ENCODE data around the gene SLC25A42. TPM values are rescaled to one million over a fixed set of nuclear protein-coding genes. Genes with fewer than 3 reads are reported as not detected.

SLC25A42 gene
- total and polyA plus RNA-seq, 2 of the 13 experiments (the other 11 are each of a cell fraction or from before 2014, with no cell fraction given) = 12.8 to 18.3 TPM

DNA sequence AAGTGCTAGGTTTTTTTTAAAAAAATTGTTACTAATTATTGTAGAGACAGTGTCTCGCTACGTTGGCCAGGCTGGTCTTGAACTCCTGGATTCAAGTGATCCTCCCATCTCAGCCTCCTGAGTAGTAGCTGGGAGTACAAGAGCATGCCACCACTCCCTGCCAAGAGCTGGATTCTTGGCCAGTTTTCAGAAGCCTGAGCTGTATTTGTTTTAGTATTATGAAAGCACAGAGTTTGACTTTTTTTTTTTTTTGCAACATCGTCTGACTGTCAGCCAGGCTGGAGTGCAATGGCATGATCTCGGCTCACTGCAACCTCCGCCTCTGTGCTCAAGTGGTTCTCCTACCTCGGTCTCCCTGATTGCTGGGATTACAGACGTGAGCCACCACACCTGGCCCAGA is 23.4 kb upstream of the SLC25A42 start (continued):
- TF ChIP-seq, protein P1, sequence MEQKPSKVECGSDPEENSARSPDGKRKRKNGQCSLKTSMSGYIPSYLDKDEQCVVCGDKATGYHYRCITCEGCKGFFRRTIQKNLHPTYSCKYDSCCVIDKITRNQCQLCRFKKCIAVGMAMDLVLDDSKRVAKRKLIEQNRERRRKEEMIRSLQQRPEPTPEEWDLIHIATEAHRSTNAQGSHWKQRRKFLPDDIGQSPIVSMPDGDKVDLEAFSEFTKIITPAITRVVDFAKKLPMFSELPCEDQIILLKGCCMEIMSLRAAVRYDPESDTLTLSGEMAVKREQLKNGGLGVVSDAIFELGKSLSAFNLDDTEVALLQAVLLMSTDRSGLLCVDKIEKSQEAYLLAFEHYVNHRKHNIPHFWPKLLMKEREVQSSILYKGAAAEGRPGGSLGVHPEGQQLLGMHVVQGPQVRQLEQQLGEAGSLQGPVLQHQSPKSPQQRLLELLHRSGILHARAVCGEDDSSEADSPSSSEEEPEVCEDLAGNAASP (CRISPR knock-in tag; IDR thresholded peaks at IDR 0.05; ENCODE audit: borderline replicate concordance) = no peak
- no peak for TF ChIP-seq POGZ (CRISPR knock-in tag; IDR thresholded peaks at IDR 0.05)
- 0 out of 2 replicates have a peak, but pooled peaks have one; percentile 10 for TF ChIP-seq HOXA3 (CRISPR knock-in tag; IDR thresholded peaks at IDR 0.05)
- TF ChIP-seq POLR2G (IDR thresholded peaks at IDR 0.05; ENCODE audit: low read depth, low read length) = no peak
- TF ChIP-seq, protein P2, sequence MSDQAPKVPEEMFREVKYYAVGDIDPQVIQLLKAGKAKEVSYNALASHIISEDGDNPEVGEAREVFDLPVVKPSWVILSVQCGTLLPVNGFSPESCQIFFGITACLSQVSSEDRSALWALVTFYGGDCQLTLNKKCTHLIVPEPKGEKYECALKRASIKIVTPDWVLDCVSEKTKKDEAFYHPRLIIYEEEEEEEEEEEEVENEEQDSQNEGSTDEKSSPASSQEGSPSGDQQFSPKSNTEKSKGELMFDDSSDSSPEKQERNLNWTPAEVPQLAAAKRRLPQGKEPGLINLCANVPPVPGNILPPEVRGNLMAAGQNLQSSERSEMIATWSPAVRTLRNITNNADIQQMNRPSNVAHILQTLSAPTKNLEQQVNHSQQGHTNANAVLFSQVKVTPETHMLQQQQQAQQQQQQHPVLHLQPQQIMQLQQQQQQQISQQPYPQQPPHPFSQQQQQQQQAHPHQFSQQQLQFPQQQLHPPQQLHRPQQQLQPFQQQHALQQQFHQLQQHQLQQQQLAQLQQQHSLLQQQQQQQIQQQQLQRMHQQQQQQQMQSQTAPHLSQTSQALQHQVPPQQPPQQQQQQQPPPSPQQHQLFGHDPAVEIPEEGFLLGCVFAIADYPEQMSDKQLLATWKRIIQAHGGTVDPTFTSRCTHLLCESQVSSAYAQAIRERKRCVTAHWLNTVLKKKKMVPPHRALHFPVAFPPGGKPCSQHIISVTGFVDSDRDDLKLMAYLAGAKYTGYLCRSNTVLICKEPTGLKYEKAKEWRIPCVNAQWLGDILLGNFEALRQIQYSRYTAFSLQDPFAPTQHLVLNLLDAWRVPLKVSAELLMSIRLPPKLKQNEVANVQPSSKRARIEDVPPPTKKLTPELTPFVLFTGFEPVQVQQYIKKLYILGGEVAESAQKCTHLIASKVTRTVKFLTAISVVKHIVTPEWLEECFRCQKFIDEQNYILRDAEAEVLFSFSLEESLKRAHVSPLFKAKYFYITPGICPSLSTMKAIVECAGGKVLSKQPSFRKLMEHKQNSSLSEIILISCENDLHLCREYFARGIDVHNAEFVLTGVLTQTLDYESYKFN (CRISPR knock-in tag; conservative IDR thresholded peaks at IDR 0.05) = 0 out of 2 replicates have a peak, but pooled peaks have one; percentile 33
- no peak for TF ChIP-seq FOXC1 (CRISPR knock-in tag; IDR thresholded peaks at IDR 0.05; ENCODE audit: borderline replicate concordance)
- no peak for TF ChIP-seq TMF1 (CRISPR knock-in tag; IDR thresholded peaks at IDR 0.05; ENCODE audit: low read depth)
- no peak for TF ChIP-seq MATR3 (CRISPR knock-in tag; IDR thresholded peaks at IDR 0.05)
- TF ChIP-seq ZMYM3 (CRISPR knock-in tag; IDR thresholded peaks at IDR 0.05) = peak; percentile 71; the same call in 1 of the 2 replicates
- no peak for TF ChIP-seq RELA (CRISPR knock-in tag; IDR thresholded peaks at IDR 0.05)
- no peak for TF ChIP-seq ATF1 (CRISPR knock-in tag; IDR thresholded peaks at IDR 0.05)
- 0 out of 2 replicates have a peak, but pooled peaks have one; percentile 45 for TF ChIP-seq ZNF788 (CRISPR knock-in tag; IDR thresholded peaks at IDR 0.05; ENCODE audit: borderline replicate concordance)
- TF ChIP-seq, protein P3, sequence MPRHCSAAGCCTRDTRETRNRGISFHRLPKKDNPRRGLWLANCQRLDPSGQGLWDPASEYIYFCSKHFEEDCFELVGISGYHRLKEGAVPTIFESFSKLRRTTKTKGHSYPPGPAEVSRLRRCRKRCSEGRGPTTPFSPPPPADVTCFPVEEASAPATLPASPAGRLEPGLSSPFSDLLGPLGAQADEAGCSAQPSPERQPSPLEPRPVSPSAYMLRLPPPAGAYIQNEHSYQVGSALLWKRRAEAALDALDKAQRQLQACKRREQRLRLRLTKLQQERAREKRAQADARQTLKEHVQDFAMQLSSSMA (CRISPR knock-in tag; IDR thresholded peaks at IDR 0.05) = no peak
- TF ChIP-seq, protein P4, sequence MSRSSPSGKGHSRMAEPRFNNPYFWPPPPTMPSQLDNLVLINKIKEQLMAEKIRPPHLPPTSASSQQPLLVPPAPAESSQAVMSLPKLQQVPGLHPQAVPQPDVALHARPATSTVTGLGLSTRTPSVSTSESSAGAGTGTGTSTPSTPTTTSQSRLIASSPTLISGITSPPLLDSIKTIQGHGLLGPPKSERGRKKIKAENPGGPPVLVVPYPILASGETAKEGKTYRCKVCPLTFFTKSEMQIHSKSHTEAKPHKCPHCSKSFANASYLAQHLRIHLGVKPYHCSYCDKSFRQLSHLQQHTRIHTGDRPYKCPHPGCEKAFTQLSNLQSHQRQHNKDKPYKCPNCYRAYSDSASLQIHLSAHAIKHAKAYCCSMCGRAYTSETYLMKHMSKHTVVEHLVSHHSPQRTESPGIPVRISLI (CRISPR knock-in tag; IDR thresholded peaks at IDR 0.05; ENCODE audit: borderline replicate concordance) = peak; percentile 97
- TF ChIP-seq FOSL1 (CRISPR knock-in tag; IDR thresholded peaks at IDR 0.05; ENCODE audit: borderline replicate concordance) = no peak
- TF ChIP-seq ZNF724P (CRISPR knock-in tag; IDR thresholded peaks at IDR 0.05; ENCODE audit: borderline replicate concordance) = no peak
- TF ChIP-seq ZNF280D (CRISPR knock-in tag; IDR thresholded peaks at IDR 0.05) = peak; percentile 51; the same call in 1 of the 2 replicates
- no peak for TF ChIP-seq NAIF1 (CRISPR knock-in tag; IDR thresholded peaks at IDR 0.05; ENCODE audit: borderline replicate concordance)
- TF ChIP-seq RCOR2 (CRISPR knock-in tag; IDR thresholded peaks at IDR 0.05) = peak; percentile 80; the same call in 1 of the 2 replicates

Measured in HepG2 (cell line).